C4-2B (cell line): ENCODE results near the gene GRIP1.

Source experiments
- ZFX ChIP-seq: fragments of 450-650 bp; IDR thresholded peaks from 2 replicates; pipeline ENCODE4 v1.6.1; 2017
- TF ChIP-seq, protein P1 (sequence below): fragments of 450-650 bp; conservative IDR thresholded peaks from 2 replicates; pipeline ENCODE4 v1.5.1; 2017; ENCODE audit warnings: mild to moderate bottlenecking

DNA sequence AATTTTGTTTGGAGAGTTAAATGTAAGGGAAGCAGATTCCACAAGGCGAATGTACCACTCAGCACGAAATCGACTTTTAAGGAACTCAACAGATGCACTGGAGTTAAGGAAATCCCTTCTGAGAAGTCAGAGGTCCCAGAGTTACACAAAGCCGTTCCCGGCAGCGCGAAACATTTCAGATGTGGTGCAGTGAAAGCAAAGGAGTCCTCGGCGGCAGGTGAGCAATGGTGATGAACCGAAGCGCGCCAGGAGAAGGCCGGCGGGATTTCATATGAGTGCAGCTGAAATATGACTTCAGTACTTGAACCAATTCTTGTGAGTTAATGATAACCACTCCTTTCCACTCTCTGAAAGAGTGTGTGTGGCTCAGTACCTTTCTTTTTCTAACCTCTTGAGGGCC lies 183.2 kb downstream of the GRIP1 start:
- TF ChIP-seq, protein P1, sequence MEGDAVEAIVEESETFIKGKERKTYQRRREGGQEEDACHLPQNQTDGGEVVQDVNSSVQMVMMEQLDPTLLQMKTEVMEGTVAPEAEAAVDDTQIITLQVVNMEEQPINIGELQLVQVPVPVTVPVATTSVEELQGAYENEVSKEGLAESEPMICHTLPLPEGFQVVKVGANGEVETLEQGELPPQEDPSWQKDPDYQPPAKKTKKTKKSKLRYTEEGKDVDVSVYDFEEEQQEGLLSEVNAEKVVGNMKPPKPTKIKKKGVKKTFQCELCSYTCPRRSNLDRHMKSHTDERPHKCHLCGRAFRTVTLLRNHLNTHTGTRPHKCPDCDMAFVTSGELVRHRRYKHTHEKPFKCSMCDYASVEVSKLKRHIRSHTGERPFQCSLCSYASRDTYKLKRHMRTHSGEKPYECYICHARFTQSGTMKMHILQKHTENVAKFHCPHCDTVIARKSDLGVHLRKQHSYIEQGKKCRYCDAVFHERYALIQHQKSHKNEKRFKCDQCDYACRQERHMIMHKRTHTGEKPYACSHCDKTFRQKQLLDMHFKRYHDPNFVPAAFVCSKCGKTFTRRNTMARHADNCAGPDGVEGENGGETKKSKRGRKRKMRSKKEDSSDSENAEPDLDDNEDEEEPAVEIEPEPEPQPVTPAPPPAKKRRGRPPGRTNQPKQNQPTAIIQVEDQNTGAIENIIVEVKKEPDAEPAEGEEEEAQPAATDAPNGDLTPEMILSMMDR, result no peak
- no peak for TF ChIP-seq ZFX
